ENCODE measurements around the gene WWOX.

WWOX gene

DNA sequence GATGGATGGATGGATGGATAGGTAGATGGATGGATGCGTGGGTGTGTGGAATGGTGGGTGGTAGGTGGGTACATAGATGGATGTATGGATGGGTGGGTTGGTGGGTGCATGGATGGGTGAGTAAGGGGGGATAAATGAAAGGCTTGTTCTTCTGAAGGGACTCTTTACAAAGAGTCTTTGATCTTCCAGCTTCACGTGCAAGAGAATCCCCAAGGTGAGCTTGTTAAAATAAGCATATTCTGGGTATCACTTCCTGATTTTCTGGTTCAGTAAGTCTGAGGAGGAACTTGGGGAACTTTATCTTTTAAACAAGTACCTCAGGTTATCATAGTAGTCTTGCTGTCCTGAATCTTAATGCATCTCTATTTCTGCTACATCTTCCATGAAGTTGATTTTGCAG, 862.0 kb downstream of the WWOX start:
- Histone ChIP-seq H3K4me3 (replicated peaks; ENCODE audit: low read depth, low read length) (no peak overlapping the region), H3K36me3 (ENCODE audit: control insufficient read depth, insufficient read depth, low read length) (no peaks in the 10 kb centered on the region), H3K27me3 (replicated peaks; ENCODE audit: control insufficient read depth, insufficient read depth, low read length) (no peaks in the 10 kb centered on the region)
- peak; percentile 42 for DNase-seq (ENCODE audit: extremely low read depth, insufficient read length)
- TF ChIP-seq, protein P1, sequence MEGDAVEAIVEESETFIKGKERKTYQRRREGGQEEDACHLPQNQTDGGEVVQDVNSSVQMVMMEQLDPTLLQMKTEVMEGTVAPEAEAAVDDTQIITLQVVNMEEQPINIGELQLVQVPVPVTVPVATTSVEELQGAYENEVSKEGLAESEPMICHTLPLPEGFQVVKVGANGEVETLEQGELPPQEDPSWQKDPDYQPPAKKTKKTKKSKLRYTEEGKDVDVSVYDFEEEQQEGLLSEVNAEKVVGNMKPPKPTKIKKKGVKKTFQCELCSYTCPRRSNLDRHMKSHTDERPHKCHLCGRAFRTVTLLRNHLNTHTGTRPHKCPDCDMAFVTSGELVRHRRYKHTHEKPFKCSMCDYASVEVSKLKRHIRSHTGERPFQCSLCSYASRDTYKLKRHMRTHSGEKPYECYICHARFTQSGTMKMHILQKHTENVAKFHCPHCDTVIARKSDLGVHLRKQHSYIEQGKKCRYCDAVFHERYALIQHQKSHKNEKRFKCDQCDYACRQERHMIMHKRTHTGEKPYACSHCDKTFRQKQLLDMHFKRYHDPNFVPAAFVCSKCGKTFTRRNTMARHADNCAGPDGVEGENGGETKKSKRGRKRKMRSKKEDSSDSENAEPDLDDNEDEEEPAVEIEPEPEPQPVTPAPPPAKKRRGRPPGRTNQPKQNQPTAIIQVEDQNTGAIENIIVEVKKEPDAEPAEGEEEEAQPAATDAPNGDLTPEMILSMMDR (IDR thresholded peaks at IDR 0.05; ENCODE audit: insufficient read depth, low read length, poor library complexity, severe bottlenecking): no peak

DNA sequence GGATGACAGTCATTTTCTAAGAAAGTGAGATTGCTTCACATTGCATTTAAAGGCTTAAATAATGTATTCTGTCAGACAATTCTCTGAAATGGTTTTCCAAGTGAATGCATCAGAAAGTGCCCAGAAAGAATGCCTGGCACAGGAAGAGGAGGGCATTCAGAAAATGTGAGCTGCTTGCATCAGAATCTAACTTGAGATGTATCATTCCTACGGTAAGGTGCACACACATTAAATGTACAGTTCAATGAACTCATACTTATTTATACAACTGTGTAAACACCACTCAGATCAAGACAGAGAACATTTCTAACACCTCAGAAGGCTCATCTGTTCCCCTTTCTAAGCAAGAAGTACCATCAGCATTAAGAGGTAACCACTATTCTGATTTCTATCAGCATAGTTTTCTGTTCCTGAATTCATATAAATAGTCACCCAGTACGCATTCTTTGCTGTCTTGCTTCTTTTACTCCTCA, 863.0 kb downstream of the WWOX start:
- TF ChIP-seq, protein P1 (IDR thresholded peaks at IDR 0.05; ENCODE audit: insufficient read depth, low read length, poor library complexity, severe bottlenecking): no peak
- DNase-seq (ENCODE audit: extremely low read depth, insufficient read length): peak; percentile 53
- Histone ChIP-seq H3K36me3 (ENCODE audit: control insufficient read depth, insufficient read depth, low read length) (no peaks in the 10 kb centered on the region), H3K4me3 (replicated peaks; ENCODE audit: low read depth, low read length) (no peak overlapping the region), H3K27me3 (replicated peaks; ENCODE audit: control insufficient read depth, insufficient read depth, low read length) (no peaks in the 10 kb centered on the region)

DNA sequence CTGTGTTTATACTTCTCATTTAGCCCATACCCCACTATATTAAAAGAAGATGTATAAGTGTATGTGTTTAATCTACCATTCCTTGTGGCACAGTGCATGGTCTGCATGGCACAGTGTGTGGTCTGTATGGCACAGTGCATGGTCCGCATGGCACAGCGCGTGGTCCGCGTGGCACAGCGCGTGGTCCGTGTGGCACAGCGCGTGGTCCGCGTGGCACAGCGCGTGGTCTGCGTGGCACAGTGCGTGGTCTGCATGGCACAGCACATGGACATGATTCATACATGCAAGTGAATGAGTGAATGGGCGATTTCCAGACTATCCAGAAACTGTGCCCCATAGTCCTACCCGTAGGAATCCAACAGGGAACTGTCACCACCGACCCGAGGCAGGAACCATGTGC, 868.5 kb downstream of the WWOX start:
- H3K27me3 ChIP-seq (replicated peaks; ENCODE audit: control insufficient read depth, insufficient read depth, low read length): no peaks in the 10 kb centered on the region
- no peaks in the 10 kb centered on the region for H3K36me3 ChIP-seq (ENCODE audit: control insufficient read depth, insufficient read depth, low read length)
- TF ChIP-seq, protein P1 (IDR thresholded peaks at IDR 0.05; ENCODE audit: insufficient read depth, low read length, poor library complexity, severe bottlenecking): no peak
- no peak overlapping the region for H3K4me3 ChIP-seq (replicated peaks; ENCODE audit: low read depth, low read length)
- no peak for DNase-seq (ENCODE audit: extremely low read depth, insufficient read length)

DNA sequence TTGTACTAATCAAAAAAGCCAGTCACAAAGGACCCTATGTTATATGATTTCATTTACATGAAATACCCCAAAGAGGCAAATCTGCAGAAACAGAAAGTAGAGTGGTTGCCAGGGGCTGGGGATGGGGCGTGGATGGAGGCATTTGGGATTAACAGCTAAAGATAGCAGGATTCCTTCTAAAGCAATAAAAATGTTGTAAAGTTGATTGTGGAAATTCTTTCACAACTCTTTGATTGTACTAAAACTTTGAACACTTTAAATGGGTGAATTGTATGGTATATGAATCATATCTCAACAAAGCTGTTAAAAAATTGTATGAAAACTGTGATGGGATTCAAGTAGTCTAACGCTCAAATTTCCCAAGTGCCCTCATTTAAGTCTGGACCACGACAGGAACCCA, 870.3 kb downstream of the WWOX start:
- Histone ChIP-seq H3K36me3 (ENCODE audit: control insufficient read depth, insufficient read depth, low read length) (no peaks in the 10 kb centered on the region), H3K4me3 (replicated peaks; ENCODE audit: low read depth, low read length) (no peak overlapping the region), H3K27me3 (replicated peaks; ENCODE audit: control insufficient read depth, insufficient read depth, low read length) (no peaks in the 10 kb centered on the region)
- DNase-seq (ENCODE audit: extremely low read depth, insufficient read length): no peak
- TF ChIP-seq, protein P1 (IDR thresholded peaks at IDR 0.05; ENCODE audit: insufficient read depth, low read length, poor library complexity, severe bottlenecking): no peak

DNA sequence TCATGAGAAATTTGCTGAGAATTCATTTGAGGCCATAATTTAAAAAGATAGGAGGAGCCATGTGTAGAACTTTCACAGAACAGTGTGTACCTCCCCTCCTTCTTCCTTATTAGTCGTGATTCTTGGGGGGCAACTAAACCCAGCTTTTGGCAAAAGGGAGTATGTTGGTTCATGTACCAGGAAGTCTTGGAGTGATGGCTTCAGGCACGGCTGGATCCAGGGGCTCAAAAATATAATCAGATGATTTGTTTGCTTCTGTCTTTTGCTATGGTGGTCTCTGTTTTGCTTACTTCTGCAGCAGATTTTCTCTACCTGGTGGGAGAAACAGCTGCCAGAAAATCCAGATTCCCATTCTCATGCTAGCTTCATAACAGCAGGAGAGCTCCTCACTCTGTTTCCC, 871.2 kb downstream of the WWOX start:
- Histone ChIP-seq H3K36me3 (ENCODE audit: control insufficient read depth, insufficient read depth, low read length) (no peaks in the 10 kb centered on the region), H3K27me3 (replicated peaks; ENCODE audit: control insufficient read depth, insufficient read depth, low read length) (no peaks in the 10 kb centered on the region), H3K4me3 (replicated peaks; ENCODE audit: low read depth, low read length) (no peak overlapping the region)
- TF ChIP-seq, protein P1 (IDR thresholded peaks at IDR 0.05; ENCODE audit: insufficient read depth, low read length, poor library complexity, severe bottlenecking): no peak
- DNase-seq (ENCODE audit: extremely low read depth, insufficient read length): no peak

DNA sequence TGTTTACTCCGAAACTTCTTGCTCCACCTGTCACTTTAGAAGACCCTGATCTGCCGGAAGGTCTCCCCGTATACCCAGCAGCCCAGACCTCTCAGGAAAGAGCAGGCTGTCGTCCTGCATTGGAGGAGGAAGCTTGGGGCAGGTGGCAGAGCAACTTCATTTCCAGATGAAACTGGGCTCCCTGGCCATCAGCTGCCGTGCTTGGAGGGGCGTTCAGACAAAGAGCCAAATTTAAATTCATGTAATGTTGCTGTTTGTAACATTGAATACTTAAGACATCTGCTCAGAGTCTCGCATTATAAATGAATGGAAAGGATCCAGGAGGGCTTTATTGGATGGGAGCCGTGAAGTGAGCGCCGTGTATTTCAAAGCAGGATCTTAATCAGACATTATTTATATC, 872.6 kb downstream of the WWOX start:
- no peak overlapping the region for H3K4me3 ChIP-seq (replicated peaks; ENCODE audit: low read depth, low read length)
- H3K27me3 ChIP-seq (replicated peaks; ENCODE audit: control insufficient read depth, insufficient read depth, low read length): no peaks in the 10 kb centered on the region
- TF ChIP-seq, protein P1 (IDR thresholded peaks at IDR 0.05; ENCODE audit: insufficient read depth, low read length, poor library complexity, severe bottlenecking): no peak
- no peak for DNase-seq (ENCODE audit: extremely low read depth, insufficient read length)
- no peaks in the 10 kb centered on the region for H3K36me3 ChIP-seq (ENCODE audit: control insufficient read depth, insufficient read depth, low read length)
